ENCODE results near the gene SUCO. TPM values are rescaled to one million over a fixed set of nuclear protein-coding genes. Genes with fewer than 3 reads are reported as not detected.
"Not testable (repeated sequence)": the region's sequence is repeated elsewhere in the genome, so short reads cannot be mapped to it uniquely, and the experiment has no call there.

Gene SUCO
- total RNA-seq, 4 donors from 2014 or later: 15.5 to 41.6 (median 25.1) TPM

- Histone ChIP-seq H3K36me3 (peaks cover 0 to 22% of the 10 kb centered on the region in 2 donors), H3K4me3 (no peak overlapping the region), H3K9me3 (no peaks in the 10 kb centered on the region), H3K4me1 (peaks cover 0 to 22% (median 0%) of the 10 kb centered on the region in 3 donors), H3K27ac (no peak overlapping the region), H3K27me3 (no peaks in the 10 kb centered on the region)
- ATAC-seq: no peak
- 92 to 100% methylated on average over 2 to 3 of the region's 3 CpGs for WGBS, 2 donors (ENCODE audit: low coverage in 1 of 2)
- TF ChIP-seq EP300 (IDR thresholded peaks at IDR 0.05) (no peak), POLR2A (IDR thresholded peaks at IDR 0.05) (no peak), POLR2AphosphoS5 (IDR thresholded peaks at IDR 0.05) (no peak)
- TF ChIP-seq, protein P1, sequence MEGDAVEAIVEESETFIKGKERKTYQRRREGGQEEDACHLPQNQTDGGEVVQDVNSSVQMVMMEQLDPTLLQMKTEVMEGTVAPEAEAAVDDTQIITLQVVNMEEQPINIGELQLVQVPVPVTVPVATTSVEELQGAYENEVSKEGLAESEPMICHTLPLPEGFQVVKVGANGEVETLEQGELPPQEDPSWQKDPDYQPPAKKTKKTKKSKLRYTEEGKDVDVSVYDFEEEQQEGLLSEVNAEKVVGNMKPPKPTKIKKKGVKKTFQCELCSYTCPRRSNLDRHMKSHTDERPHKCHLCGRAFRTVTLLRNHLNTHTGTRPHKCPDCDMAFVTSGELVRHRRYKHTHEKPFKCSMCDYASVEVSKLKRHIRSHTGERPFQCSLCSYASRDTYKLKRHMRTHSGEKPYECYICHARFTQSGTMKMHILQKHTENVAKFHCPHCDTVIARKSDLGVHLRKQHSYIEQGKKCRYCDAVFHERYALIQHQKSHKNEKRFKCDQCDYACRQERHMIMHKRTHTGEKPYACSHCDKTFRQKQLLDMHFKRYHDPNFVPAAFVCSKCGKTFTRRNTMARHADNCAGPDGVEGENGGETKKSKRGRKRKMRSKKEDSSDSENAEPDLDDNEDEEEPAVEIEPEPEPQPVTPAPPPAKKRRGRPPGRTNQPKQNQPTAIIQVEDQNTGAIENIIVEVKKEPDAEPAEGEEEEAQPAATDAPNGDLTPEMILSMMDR (IDR thresholded peaks at IDR 0.05): no peak
Observed at GRCh38 chr1:172582889-172583288, 49.9 kb downstream of the SUCO start.

DNA sequence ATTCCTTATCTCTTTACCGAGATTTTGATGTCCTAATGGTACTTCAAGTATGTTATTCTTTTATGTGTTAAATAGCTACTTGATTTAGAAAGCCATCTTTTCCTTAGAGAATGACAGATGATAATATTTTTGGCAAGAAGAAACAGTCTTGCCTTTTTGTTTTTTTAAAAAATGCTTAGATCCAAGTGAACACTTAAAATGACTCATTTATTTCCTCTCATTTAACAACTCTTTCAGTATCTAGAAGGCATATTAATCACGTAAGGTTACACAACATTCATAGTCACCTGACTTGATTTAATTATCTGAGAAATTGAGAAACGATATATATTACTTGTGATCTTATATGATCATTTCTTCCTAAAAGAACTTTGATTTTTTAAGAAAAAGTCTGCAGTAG lies 52.4 kb downstream of the SUCO start:
- no peak overlapping the region for H3K27ac ChIP-seq
- WGBS, 2 donors (ENCODE audit: low coverage in 1 of 2): 12 to 50% methylated on average over 3 of the region's 3 CpGs
- no peaks in the 10 kb centered on the region for H3K9me3 ChIP-seq
- H3K4me1 ChIP-seq: peaks cover 0 to 22% (median 0%) of the 10 kb centered on the region in 3 donors
- H3K27me3 ChIP-seq: no peaks in the 10 kb centered on the region
- no peak overlapping the region for H3K4me3 ChIP-seq
- ATAC-seq: peak; percentile 55
- peaks cover 0 to 22% of the 10 kb centered on the region in 2 donors for H3K36me3 ChIP-seq
- TF ChIP-seq, protein P1 (IDR thresholded peaks at IDR 0.05): no peak
- TF ChIP-seq EP300 (IDR thresholded peaks at IDR 0.05): no peak
- no peak for TF ChIP-seq POLR2A (IDR thresholded peaks at IDR 0.05)
- no peak for TF ChIP-seq POLR2AphosphoS5 (IDR thresholded peaks at IDR 0.05)

DNA sequence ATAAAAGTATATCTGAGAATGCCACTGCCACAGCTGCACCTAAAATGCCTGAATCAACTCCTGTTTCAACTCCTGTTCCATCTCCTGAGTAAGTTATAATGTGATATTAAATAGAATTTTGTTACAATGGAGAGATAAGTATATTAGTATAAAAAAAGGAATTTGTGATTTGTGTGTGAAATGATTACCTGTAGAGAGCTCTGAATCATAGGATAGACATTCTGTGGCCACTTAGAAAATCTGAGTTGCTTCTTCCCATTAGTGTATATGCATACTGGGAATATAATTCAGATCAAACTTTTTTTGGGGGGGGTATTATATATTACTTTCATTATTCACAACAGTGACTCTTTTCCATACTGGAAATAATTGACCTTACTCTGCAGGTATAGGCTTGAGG lies 52.9 kb downstream of the SUCO start:
- peaks cover 0 to 22% (median 0%) of the 10 kb centered on the region in 3 donors for H3K4me1 ChIP-seq
- H3K9me3 ChIP-seq: no peaks in the 10 kb centered on the region
- no peaks in the 10 kb centered on the region for H3K27me3 ChIP-seq
- TF ChIP-seq EP300 (IDR thresholded peaks at IDR 0.05): no peak
- no peak for TF ChIP-seq POLR2A (IDR thresholded peaks at IDR 0.05)
- no peak for TF ChIP-seq POLR2AphosphoS5 (IDR thresholded peaks at IDR 0.05)
- TF ChIP-seq, protein P1 (IDR thresholded peaks at IDR 0.05): no peak
- H3K27ac ChIP-seq: no peak overlapping the region
- peaks cover 1 to 27% of the 10 kb centered on the region in 2 donors for H3K36me3 ChIP-seq
- no peak for ATAC-seq
- no peak overlapping the region for H3K4me3 ChIP-seq

DNA sequence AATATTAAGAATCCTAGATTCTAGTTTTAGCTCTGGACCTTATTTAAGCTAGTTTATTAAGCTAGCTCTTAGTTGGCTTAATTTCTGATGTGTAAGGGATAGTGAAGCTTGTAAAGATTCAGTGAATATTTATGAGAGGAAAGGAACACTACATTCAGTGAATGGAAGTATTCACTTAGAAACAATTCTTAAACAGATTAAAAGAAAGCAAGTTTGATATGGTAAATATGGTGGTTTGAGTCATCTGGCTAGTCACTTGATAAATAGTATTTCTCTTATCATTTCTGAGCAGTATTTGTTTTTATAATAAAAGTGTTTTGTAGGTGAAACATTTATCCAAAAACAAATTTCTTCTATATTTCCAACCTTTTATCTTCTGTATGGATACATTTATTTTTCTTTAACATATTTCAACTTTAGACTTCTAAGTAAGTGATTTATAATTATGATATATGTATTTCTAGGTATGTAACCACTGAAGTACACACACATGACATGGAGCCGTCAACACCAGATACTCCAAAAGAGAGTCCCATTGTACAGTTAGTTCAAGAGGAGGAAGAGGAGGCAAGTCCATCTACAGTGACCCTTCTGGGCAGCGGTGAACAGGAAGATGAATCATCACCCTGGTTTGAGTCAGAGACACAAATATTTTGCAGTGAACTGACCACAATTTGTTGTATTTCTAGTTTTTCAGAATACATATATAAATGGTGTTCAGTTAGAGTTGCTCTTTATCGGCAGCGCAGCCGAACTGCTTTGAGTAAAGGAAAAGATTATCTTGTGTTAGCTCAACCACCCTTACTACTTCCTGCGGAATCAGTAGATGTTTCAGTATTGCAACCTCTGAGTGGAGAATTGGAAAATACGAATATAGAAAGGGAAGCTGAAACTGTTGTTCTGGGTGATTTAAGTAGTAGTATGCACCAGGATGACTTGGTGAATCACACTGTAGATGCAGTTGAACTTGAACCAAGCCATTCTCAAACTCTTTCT lies 55.6 kb downstream of the SUCO start:
- H3K4me3 ChIP-seq: no peak overlapping the region
- H3K27ac ChIP-seq: no peak overlapping the region
- ATAC-seq: no peak
- 69 to 73% methylated on average over 7 of the region's 7 CpGs for WGBS, 2 donors (ENCODE audit: low coverage in 1 of 2)
- peaks cover 0 to 12% (median 0%) of the 10 kb centered on the region in 3 donors for H3K4me1 ChIP-seq
- H3K36me3 ChIP-seq: peaks cover 3 to 37% of the 10 kb centered on the region in 2 donors
- H3K27me3 ChIP-seq: no peaks in the 10 kb centered on the region
- TF ChIP-seq EP300 (IDR thresholded peaks at IDR 0.05): no peak
- TF ChIP-seq POLR2AphosphoS5 (IDR thresholded peaks at IDR 0.05): no peak
- no peak for TF ChIP-seq POLR2A (IDR thresholded peaks at IDR 0.05)
- no peaks in the 10 kb centered on the region for H3K9me3 ChIP-seq

DNA sequence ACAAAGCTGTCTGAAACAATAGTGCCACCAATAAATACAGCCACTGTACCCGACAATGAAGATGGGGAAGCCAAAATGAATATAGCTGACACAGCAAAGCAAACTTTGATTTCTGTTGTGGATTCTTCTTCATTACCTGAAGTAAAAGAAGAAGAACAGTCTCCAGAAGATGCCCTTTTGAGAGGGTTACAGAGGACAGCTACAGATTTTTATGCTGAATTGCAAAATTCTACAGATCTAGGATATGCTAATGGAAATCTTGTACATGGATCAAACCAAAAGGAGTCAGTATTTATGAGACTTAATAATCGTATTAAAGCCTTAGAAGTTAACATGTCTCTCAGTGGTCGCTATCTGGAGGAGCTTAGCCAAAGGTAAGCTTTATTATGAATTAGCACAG lies 56.6 kb downstream of the SUCO start:
- TF ChIP-seq POLR2AphosphoS5 (IDR thresholded peaks at IDR 0.05) (no peak), POLR2A (IDR thresholded peaks at IDR 0.05) (no peak), EP300 (IDR thresholded peaks at IDR 0.05) (no peak)
- TF ChIP-seq, protein P1 (IDR thresholded peaks at IDR 0.05): no peak
- Histone ChIP-seq H3K27me3 (no peaks in the 10 kb centered on the region), H3K4me3 (no peak overlapping the region), H3K36me3 (peaks cover 3 to 41% of the 10 kb centered on the region in 2 donors), H3K9me3 (no peaks in the 10 kb centered on the region), H3K27ac (no peak overlapping the region), H3K4me1 (peaks cover 0 to 12% (median 0%) of the 10 kb centered on the region in 3 donors)
- 80% methylated on average over 3 of the region's 3 CpGs; no CpG with 5 or more reads in 1 of the 2 donors for WGBS, 2 donors (ENCODE audit: low coverage in 1 of 2)
- ATAC-seq: no peak

DNA sequence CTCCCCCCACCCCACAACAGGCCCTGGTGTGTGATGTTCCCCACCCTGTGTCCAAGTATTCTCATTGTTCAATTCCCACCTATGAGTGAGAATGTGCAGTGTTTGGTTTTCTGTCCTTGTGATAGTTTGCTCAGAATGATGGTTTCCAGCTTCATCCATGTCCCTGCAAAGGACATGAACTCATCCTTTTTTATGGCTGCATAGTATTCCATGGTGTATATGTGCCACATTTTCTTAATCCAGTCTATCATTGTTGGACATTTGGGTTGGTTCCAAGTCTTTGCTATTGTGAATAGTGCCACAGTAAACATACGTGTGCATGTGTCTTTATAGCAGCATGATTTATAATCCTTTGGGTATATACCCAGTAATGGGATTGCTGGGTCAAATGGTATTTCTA lies 58.5 kb downstream of the SUCO start:
- WGBS, 2 donors (ENCODE audit: low coverage in 1 of 2): no CpG with 5 or more reads among the region's 1 CpG
- H3K4me1 ChIP-seq, ATAC-seq, H3K4me3 ChIP-seq, H3K9me3 ChIP-seq, H3K27ac ChIP-seq, H3K27me3 ChIP-seq: not testable (repeated sequence)
- peaks cover 3 to 58% of the 10 kb centered on the region in 2 donors for H3K36me3 ChIP-seq

DNA sequence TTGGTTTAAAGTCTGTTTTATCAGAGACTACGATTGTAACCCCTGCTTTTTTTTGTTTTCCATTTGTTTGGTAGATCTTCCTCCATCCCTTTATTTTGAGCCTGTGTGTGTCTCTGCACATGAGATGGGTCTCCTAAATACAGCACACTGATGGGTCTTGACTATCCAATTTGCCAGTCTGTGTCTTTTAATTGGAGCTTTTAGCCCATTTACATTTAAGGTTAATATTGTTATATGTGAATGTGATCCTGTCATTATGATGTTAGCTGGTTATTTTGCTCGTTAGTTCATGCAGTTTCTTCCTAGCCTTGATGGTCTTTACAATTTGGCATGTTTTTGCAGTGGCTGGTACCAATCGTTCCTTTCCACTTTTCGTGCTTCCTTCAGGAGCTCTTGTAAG lies 62.1 kb downstream of the SUCO start:
- peaks cover 3 to 62% of the 10 kb centered on the region in 2 donors for H3K36me3 ChIP-seq
- 94 to 100% methylated on average over 2 to 4 of the region's 4 CpGs for WGBS, 2 donors (ENCODE audit: low coverage in 1 of 2)

GRCh38 chr1:172596782-172597181 lies 63.8 kb downstream of the SUCO start:
- H3K27me3 ChIP-seq, H3K9me3 ChIP-seq, H3K4me1 ChIP-seq, H3K27ac ChIP-seq, H3K4me3 ChIP-seq, ATAC-seq: not testable (repeated sequence)
- WGBS, 2 donors (ENCODE audit: low coverage in 1 of 2): 83 to 100% methylated on average over 1 to 2 of the region's 10 CpGs
- peaks cover 0 to 65% of the 10 kb centered on the region in 2 donors for H3K36me3 ChIP-seq

More for the DNA sequence above, 62.1 kb downstream of the SUCO start:
- not testable (repeated sequence) for H3K4me3 ChIP-seq, ATAC-seq, H3K27ac ChIP-seq, H3K27me3 ChIP-seq, H3K9me3 ChIP-seq, H3K4me1 ChIP-seq

Measured in gastroesophageal sphincter (tissue), 4 donors.